Epidermal melanocyte (primary cell): ENCODE results near the gene SNCA.

Source experiments
- DNase-seq: peaks from one replicate; pipeline ENCODE4 v3.0.0; 2011; ENCODE audit warnings: low spot score; ENCODE audit not compliant: insufficient read length

Gene SNCA

GRCh38 chr4:89814362-89814761 is 22.6 kb downstream of the SNCA start:
- no peak for DNase-seq

- no peak for DNase-seq
These were observed 23.8 kb downstream of the SNCA start for GRCh38 chr4:89813197-89813596.

GRCh38 chr4:89807441-89808140 is 29.4 kb downstream of the SNCA start:
- DNase-seq: no peak

- no peak for DNase-seq
These were observed 31.7 kb downstream of the SNCA start for GRCh38 chr4:89805297-89805696.

GRCh38 chr4:89803915-89804314 is 33.0 kb downstream of the SNCA start:
- DNase-seq: no peak

GRCh38 chr4:89803036-89803435 is 33.9 kb downstream of the SNCA start:
- no peak for DNase-seq

GRCh38 chr4:89800527-89801103 is 36.3 kb downstream of the SNCA start:
- DNase-seq: no peak

GRCh38 chr4:89800012-89800516 is 36.9 kb downstream of the SNCA start:
- DNase-seq: no peak

- no peak for DNase-seq
These were observed 37.9 kb downstream of the SNCA start for GRCh38 chr4:89799071-89799470.

GRCh38 chr4:89797117-89797516 is 39.8 kb downstream of the SNCA start:
- no peak for DNase-seq

- no peak for DNase-seq
These were observed 48.5 kb downstream of the SNCA start for GRCh38 chr4:89788206-89789072.

- DNase-seq: no peak
These were observed 52.2 kb downstream of the SNCA start for GRCh38 chr4:89784686-89785231.

GRCh38 chr4:89781321-89781720 is 55.6 kb downstream of the SNCA start:
- DNase-seq: no peak

- no peak for DNase-seq
These were observed 63.2 kb downstream of the SNCA start for GRCh38 chr4:89773805-89774204.

GRCh38 chr4:89769856-89770255 is 67.1 kb downstream of the SNCA start:
- no peak for DNase-seq

- no peak for DNase-seq
These were observed 69.0 kb downstream of the SNCA start for GRCh38 chr4:89767924-89768323.

GRCh38 chr4:89765966-89766365 is 71.0 kb downstream of the SNCA start:
- peak; percentile 32 for DNase-seq

- no peak for DNase-seq
These were observed 71.4 kb downstream of the SNCA start for GRCh38 chr4:89765528-89765927.

GRCh38 chr4:89762311-89762710 is 74.7 kb downstream of the SNCA start:
- no peak for DNase-seq

GRCh38 chr4:89759426-89759825 is 77.5 kb downstream of the SNCA start:
- DNase-seq: no peak

GRCh38 chr4:89757154-89757719 is 79.7 kb downstream of the SNCA start:
- DNase-seq: no peak

- DNase-seq: no peak
These were observed 81.7 kb downstream of the SNCA start for GRCh38 chr4:89755220-89755619.
